T-helper 22 cell (primary cell): ENCODE data around the gene MARCHF2.
A peak's percentile ranks its signal among the peaks of the same experiment; 100 is the strongest.
"Not testable (repeated sequence)": the region's sequence is repeated elsewhere in the genome, so short reads cannot be mapped to it uniquely, and the experiment has no call there.

Experiments
- DNase-seq: peaks from one replicate; pipeline ENCODE4 v3.0.0-alpha.2; 2020; ENCODE audit warnings: low read depth

MARCHF2 gene, protein sequence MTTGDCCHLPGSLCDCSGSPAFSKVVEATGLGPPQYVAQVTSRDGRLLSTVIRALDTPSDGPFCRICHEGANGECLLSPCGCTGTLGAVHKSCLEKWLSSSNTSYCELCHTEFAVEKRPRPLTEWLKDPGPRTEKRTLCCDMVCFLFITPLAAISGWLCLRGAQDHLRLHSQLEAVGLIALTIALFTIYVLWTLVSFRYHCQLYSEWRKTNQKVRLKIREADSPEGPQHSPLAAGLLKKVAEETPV

DNA sequence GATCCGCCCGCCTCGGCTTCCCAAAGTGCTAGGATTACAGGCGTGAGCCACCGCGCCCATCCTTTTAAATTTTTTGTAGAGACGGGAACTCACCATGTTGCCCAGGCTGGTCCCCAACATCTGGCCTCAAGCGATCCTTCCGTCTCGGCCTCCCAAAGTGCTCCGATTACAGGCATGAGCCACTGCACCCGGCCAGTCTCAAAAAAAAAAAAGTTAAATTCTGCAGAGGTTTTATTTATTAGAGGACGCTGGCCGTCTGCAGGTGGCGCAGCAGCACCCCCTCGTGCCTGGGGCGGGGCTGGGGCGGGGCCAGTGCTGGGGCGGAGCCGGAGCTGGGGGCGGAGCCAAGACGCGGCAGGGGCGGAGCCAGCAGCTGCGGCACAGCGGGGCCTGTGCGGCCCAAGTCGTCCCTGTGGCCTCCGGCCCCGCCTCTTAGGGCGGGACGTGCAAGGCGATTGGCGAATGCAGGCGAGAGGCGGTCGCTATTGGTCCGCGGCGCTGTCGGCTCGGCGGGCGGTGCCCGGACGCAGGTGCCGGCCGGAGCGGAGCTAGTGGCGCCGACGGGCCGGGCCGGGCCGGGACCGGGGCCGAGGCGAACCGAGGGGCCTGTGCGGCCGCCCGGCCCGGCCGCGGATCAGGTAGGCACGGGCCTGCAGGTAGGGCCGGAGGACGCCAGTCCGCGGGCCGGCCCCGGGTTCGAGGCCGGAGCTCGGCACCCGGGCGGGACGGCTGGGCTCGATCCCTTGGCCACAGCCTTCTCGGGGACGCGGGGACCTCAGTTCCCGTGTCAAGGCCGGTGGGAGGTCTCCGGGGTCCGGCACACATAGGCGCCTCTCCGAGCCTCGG is at the start of gene MARCHF2:
Gene MARCHF2, plus strand, starts transcription at position 523 of the 846 bp plus-strand sequence. CDS start 8,536 bp downstream, outside the sequence.
- peak; percentile 91 for DNase-seq

DNA sequence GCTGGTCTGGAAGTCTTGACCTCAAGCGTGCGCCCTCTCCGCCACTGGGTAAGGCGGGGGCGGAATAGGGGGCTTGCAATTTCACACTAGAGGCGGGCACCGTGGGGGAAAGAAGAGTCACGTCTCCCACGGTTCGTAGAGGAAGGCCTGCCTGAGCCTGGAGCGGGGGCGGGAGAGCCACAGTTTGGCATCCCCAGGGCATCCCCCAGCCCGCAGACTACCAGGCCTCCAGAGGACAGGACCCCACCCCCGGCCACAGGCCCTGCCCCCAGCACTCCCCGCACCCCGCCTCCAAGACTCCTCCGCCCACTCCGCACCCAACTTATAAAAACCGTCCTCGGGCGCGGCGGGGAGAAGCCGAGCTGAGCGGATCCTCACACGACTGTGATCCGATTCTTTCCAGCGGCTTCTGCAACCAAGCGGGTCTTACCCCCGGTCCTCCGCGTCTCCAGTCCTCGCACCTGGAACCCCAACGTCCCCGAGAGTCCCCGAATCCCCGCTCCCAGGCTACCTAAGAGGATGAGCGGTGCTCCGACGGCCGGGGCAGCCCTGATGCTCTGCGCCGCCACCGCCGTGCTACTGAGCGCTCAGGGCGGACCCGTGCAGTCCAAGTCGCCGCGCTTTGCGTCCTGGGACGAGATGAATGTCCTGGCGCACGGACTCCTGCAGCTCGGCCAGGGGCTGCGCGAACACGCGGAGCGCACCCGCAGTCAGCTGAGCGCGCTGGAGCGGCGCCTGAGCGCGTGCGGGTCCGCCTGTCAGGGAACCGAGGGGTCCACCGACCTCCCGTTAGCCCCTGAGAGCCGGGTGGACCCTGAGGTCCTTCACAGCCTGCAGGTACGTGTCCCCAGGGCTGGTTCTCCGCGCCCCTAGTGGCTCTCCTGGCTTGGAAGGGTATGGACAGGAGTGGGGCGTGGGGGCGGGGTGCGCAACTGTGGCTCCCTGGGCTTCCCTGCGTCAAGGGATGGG is 49.0 kb upstream of the MARCHF2 start, which contains the start of gene ANGPTL4:
Gene ANGPTL4, plus strand, starts transcription at position 353 of the 969 bp plus-strand sequence. Its CDS starts 167 bp downstream, at position 520.
- no peak for DNase-seq

DNA sequence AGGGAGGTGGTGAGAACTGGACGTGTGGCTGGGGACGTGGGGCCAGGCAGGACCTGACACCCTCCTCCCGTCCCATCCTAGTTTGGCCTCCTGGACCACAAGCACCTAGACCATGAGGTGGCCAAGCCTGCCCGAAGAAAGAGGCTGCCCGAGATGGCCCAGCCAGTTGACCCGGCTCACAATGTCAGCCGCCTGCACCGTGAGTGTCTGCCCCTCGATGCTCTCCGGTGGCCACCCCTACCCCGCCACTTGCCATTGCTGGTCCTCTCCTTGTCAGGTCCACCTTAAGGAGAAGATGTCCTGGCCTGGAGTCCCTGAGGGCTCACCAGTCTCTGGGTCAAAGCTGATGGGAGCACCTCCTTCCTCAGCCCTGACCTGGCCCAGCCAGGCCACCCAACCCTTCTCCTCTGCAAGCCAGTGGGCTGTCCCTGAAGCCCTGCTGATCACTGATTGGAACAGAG is 47.0 kb upstream of the MARCHF2 start:
- DNase-seq: no peak

DNA sequence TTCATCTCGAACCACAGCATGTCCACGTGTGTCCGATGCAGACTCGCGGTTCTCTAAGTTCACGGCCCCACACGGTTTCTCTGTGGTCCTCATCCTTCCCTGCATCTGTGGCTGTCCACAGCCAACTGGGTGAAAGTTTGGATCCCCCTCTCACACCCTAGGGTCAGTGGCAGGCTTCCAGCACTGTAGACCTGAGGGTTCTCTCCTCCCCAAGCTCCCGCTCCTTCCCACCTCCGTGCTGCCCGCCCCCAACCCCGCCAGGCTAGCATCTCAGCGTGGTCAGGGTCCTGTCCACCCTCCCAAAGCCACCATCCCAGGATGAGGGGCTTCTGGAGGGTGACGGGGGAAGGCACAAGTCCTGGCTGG is 46.2 kb upstream of the MARCHF2 start:
- no peak for DNase-seq

DNA sequence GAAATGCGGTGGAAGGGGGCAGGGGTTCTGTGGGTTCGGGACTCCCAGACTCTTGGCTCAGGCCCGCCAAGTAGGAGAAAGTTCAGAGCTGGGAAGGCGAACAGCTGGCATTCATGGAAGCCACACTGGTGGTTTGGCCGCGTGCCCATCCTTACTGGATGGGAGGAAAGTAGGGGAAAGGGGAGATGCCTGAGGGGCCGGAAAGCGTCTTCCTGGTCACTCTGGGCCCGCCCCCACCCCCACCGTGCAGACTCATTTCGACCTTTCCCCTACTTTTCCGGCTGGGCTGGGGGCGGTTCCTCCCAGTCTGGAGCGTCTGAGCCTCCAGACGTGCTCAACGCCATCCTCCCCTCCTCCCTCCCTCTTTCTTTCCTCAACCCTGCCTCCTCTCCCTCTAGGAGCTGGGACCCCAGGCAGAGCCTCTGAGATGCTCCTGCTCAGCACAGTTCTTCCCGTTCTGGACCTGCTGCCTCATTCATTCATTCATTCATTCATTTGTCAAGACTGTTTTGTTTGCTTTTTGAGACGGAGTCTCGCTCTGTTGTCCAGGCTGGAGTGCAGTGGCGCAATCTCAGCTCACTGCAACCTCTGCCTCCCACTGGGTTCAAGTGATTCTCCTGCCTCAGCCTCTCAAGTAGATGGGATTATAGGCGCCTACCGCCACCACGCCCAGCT is 45.6 kb upstream of the MARCHF2 start:
- no peak for DNase-seq

DNA sequence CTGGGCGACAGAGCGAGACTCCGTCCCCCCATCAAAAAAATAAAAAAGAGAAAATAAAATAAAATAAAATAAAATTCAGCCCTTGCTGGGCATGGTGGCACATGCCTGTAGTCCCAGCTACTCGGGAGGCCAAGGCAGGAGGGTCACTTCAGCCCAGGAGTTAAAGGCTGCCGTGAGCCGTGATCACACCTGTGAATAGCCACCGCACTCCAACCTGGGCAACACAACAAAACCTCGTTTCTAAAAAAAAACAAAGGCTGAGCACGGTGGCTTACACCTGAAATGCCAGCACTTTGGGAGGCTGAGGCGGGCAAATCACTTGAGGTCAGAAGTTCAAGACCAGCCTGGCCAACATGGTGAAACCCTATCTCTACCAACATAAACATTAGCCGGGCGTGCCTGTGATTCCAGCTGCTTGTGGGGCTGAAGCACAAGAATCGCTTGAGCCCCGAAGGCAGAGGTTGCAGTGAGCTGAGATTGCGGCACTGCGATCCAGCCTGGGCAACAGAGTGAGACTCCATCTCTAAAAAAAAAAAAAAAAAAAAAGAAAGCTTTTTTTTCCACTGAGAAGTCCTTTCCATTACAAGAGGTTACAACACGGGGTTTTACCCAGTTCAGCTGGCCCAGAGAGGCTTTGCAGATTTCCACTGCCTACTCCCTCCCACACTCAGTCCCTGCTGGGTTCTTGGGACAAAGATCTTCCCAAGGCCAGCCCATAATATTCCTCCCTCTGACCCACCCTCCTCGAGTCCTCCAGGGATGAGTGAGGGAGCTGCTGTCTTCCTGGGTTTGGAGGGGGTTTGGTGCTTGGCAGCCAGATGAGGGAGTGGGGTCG is 42.7 kb upstream of the MARCHF2 start:
- DNase-seq: no peak

DNA sequence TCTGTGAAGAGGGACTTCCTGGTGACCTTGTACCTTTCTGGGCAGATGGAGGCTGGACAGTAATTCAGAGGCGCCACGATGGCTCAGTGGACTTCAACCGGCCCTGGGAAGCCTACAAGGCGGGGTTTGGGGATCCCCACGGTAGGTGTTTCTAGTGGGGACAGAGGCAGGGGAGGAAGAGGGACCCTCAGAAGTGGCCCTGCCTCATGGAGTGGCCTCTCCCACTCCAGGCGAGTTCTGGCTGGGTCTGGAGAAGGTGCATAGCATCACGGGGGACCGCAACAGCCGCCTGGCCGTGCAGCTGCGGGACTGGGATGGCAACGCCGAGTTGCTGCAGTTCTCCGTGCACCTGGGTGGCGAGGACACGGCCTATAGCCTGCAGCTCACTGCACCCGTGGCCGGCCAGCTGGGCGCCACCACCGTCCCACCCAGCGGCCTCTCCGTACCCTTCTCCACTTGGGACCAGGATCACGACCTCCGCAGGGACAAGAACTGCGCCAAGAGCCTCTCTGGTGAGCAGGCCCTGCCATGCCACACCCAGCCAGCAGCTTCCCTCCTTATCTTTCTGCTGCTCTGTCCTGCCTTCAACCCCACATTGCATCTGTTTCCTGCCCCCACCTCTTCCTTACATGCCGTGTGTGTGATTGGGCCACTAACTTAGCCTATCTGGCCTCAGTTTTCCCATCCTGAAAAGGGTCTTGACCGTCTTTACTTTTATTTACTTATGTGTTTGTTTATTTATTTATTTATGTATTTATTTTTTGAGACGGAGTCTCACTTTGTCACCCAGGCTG is 41.9 kb upstream of the MARCHF2 start:
- no peak for DNase-seq

DNA sequence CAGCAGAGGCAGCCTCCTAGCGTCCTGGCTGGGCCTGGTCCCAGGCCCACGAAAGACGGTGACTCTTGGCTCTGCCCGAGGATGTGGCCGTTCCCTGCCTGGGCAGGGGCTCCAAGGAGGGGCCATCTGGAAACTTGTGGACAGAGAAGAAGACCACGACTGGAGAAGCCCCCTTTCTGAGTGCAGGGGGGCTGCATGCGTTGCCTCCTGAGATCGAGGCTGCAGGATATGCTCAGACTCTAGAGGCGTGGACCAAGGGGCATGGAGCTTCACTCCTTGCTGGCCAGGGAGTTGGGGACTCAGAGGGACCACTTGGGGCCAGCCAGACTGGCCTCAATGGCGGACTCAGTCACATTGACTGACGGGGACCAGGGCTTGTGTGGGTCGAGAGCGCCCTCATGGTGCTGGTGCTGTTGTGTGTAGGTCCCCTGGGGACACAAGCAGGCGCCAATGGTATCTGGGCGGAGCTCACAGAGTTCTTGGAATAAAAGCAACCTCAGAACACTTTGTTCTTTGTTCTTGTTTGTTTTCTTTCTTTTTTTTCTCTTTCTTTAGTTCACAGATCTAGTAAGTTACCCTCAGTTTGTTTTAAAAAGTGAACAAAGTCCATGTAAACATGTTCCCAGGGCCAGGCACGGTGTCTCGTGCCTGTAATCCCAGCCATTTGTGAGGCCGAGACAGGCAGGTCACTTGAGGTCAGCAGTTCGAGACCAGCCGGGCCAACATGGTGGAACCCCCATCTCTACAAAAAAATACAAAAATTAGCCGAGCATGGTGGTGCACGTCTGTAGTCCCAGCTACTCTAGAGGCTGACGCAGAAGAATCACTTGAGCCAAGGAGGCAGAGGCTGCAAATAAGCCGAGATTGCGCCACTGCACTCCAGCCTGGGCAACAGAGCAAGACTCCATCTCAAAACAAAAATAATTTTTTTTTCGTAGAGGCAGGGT is 39.0 kb upstream of the MARCHF2 start:
- no peak for DNase-seq

DNA sequence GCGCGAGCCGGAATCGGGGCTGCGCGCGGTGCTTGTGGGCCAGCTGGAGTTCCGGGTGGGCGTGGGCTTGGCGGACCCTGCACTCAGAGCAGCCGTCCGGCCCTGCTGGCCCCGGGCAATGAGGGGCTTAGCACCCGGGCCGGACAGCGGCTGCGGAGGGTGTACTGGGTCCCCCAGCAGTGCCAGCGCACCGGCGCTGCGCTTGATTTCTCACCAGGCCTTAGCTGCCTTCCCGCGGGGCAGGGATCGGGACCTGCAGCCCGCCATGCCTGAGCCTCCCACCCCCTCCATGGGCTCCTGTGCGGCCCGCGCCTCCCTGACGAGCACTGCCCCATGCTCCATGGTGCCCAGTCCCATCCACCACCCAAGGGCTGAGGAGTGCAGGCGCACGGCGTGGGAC is 37.3 kb upstream of the MARCHF2 start:
- DNase-seq: not testable (repeated sequence)

DNA sequence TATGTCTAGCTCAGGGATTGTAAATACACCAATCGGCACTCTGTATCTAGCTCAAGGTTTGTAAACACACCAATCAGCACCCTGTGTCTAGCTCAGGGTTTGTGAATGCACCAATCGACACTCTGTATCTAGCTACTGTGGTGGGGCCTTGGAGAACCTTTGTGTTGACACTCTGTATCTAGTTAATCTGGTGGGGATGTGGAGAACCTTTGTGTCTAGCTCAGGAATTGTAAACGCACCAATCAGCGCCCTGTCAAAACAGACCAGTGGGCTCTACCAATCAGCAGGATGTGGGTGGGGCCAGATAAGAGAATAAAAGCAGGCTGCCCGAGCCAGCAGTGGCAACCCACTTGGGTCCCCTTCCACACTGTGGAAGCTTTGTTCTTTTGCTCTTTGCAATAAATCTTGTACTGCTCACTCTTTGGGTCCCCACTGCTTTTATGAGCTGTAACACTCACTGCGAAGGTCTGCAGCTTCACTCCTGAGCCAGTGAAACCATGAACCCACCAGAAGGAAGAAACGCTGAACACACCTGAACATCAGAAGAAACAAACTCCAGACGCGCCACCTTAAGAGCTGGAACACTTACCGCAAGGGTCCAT is 36.6 kb upstream of the MARCHF2 start:
- DNase-seq: not testable (repeated sequence)

DNA sequence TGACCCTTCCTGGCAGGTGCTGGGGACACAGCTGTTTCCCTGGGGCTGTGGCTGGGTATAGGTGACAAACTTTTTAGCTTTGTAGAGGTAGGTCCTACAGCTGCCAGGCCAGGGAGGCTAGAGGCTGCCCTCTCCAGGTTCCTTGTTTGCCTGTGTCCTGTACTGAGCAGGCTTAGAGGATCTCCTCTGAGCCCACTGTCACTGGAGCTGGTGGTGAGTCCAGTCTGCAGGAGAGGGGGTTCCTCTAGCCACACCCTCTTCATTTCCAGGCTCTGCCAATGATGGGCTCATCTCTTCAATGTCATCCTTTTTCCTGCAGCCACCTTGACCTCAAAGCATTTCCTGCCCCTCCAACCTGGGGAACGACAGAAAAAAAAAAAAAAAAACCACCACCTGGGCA is 35.5 kb upstream of the MARCHF2 start:
- DNase-seq: no peak

DNA sequence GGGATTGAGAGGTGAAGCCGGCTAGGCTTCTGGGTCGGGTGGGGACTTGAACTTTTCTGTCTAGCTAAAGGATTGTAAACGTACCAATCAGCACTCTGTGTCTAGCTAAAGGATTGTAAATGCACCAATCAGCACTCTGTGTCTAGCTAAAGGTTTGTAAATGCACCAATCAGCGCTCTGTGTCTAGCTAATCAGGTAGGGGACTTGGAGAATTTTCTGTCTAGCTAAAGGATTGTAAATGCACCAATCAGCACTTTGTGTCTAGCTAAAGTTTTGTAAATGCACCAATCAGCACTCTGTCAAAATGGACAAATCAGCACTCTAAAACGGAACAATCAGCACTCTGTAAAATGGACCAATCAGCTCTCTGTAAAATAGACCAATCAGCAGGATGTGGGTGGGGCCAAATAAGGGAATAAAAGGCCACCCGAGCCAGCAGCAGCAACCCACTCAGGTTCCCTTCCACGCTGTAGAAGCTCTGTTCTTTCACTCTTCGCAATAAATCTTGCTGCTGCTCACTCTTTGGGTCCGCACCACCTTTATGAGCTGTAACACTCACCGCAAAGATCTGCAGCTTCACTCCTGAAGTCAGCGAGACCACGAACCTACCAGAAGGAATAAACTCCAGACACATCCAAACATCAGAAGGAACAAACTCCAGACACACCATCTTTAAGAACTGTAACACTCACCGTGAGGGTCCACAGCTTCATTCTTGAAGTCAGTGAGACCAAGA is 33.8 kb upstream of the MARCHF2 start:
- not testable (repeated sequence) for DNase-seq

DNA sequence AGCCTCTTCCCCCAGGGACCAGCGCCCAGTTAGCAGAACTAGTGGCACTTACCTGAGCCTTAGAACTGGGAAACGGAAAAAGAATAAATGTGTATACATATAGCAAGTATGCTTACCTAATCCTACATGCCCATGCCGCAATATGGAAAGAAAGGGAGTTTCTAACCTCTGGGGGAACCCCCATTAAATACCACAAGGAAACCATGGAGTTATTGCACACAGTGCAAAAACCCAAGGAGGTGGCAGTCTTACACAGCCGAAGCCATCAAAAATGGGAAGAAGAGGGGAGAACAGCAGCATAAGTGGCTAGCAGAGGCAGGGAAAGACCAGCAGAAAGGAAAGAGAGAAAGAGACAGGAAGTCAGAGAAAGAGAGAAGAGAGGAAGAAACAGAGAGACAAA is 28.5 kb upstream of the MARCHF2 start:
- not testable (repeated sequence) for DNase-seq

DNA sequence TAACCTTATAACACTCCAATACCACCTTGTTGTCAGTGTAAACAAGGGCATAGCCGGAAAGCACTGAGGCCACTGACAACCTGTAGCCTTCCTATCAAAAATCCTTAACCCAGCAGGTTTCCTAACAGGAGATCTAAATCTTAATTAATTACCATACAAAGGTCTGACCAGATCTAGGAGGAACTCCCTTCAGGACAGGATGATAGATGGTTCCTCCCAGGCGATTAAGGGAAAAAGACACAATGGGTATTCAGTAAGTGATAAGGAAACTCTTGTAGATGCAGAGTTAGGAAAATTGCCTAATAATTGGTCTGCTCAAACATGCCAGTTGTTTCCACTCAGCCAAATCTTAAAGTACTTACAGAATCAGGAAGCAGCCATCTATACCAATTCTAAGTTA is 28.0 kb upstream of the MARCHF2 start:
- not testable (repeated sequence) for DNase-seq

DNA sequence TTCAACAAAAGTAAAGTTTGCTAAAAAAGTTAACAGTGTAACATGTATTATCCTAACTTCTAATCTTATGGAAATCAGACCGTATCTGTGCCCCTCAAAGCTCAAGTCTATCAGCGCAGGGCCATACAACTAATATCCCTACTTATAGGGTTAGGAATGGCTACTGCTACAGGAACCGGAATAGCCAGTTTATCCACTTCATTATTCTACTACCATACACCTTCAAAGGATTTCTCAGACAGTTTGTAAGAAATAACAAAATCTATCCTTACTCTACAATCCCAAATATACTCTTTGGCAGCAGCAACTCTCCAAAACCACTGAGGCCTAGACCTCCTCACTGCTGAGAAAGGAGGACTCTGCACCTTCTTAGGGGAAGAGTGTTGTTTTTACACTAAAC is 27.5 kb upstream of the MARCHF2 start:
- DNase-seq: not testable (repeated sequence)

DNA sequence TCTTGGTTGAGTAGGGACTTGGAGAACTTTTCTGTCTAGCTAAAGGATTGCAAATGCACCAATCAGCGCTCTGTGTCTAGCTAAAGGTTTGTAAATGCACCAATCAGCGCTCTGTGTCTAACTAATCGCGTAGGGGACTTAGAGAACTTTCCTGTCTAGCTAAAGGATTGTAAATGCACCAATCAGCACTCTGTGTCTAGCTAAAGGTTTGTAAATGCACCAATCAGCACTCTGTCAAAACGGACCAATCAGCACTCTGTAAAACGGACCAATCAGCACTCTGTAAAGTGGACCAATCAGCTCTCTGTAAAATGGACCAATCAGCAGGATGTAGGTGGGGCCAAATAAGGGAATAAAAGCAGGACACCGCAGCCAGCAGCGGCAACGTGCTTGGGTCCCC is 26.7 kb upstream of the MARCHF2 start:
- DNase-seq: not testable (repeated sequence)

DNA sequence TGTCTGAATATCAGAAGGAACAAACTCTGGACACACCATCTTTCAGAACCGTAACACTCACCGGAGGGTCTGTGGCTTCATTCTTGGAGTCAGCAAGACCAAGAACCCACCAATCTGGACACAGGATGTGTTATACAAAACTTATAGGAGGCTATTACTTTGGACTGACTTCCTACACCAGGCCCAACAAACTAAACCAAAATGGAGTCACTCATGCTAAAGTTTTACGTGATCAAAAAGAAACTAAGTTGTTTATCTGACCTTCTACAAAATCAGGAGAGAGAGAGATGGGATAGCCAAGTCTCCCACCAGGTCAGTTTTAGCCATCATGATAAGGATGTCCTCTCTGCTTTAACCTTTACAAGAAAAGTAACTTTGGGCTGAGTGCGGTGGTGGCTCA is 26.1 kb upstream of the MARCHF2 start:
- DNase-seq: no peak
